NCI-H187 (cell line): ENCODE results near the gene PIP5K1B.

Experiments used
- DNase-seq, 2 experiments: peaks; one replicate each; lab custom pipeline; 2025; lab: John Stamatoyannopoulos, UW

Gene PIP5K1B

GRCh38 chr9:68914751-68915150, 209.7 kb downstream of the PIP5K1B start:
- no peak for DNase-seq

- DNase-seq, result no peak
Measured at GRCh38 chr9:68919661-68920060, 214.6 kb downstream of the PIP5K1B start.

DNA sequence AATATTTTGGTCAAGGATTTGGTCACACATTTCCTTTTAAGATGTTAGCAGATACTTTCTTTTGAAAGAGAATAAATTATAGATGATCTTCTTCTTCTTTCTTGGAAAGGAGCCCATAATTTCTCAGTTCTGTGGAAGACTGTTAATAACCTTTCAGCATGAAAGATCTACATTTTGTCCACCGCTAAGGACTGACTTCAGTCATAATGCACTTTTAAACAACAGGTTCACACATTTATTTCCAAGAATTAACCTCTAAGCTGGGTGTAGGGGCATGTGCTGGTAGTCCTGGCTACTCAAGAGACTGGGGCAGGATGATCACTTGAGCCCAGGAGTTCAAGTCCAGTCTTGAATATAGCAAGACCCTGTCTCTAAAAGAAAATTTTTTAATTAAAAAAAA, 215.9 kb downstream of the PIP5K1B start:
- DNase-seq, result no peak

GRCh38 chr9:68923480-68923879, 218.4 kb downstream of the PIP5K1B start:
- DNase-seq, result no peak

DNA sequence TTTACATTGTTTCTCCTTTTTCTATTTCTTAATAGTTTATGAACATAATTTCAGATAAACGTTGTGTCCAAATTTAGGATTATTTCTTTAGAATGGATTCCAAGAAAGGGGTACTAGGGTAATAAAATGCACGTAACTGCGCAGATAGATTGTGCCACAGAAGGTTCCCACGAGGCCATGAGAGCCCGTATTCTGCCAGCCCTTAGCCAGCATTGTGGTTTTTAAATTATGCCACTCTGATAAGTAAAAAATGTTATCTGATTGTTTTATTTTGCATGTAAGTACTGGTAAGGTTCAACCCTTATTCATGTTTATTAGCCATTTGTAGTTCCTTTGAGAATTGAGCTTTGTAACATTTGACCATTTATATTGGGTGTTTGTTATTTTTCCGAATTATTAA, 220.1 kb downstream of the PIP5K1B start:
- DNase-seq, result no peak

GRCh38 chr9:68927165-68927564, 222.1 kb downstream of the PIP5K1B start:
- DNase-seq, result no peak

DNA sequence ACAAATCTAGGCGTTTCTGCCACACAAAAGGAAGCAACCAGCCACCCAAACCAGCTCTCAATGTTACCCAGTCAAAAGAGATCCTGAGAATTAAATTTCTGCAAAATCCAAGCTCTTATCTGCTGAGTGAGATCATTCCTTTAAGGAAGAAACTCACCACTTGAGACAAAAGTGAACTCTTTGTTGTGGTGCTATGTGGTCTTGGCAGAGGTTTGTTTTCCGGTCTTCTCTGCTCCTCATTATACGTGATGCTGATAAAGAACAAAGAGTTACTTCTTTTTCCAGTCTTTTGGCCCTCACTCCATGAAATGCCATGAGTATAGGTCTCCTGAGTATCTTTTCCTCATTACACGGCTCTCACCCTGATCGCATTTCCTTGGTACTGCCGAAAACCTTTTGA, 226.8 kb downstream of the PIP5K1B start:
- DNase-seq, result no peak

GRCh38 chr9:68932458-68932857, 227.4 kb downstream of the PIP5K1B start:
- no peak for DNase-seq

- DNase-seq, result no peak
Measured at GRCh38 chr9:68933434-68934328, 228.6 kb downstream of the PIP5K1B start.

DNA sequence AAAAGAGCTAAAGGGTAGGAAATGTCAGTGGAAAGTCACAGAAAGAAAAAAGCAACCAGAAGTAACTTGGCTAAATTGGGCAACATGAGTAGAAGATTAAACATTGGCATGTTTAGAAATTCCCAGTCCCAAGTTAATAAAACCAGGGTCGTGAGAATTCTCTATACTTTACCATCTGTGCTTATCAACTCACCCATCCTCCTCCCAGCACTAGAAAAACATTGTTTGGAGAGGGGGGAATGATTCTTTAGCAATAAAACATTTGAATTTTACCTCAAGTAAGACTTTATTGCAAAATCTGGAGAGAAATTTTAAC, 229.2 kb downstream of the PIP5K1B start:
- DNase-seq, result no peak

- no peak for DNase-seq
Measured at GRCh38 chr9:68940573-68940972, 235.5 kb downstream of the PIP5K1B start.

GRCh38 chr9:68941780-68942459, 236.9 kb downstream of the PIP5K1B start:
- no peak for DNase-seq

DNA sequence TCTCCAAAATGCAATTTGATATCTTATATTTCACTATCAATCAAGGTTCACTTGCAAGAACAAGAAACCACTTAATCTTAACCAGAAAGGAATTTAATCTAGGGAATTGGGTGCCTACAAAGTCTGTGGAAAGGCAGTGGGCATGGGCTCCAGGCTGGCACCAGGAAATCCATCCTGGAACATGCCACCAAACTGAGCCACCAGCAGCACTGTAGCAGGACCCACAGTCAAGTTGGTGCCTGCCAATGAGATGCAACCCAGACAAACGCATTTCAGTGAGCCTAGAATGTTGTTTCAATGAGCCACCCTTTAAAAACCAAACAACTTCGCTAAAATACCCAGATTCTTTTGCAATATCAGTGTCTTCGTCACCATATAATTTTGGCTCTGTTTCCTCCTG, 237.8 kb downstream of the PIP5K1B start:
- DNase-seq, result no peak

DNA sequence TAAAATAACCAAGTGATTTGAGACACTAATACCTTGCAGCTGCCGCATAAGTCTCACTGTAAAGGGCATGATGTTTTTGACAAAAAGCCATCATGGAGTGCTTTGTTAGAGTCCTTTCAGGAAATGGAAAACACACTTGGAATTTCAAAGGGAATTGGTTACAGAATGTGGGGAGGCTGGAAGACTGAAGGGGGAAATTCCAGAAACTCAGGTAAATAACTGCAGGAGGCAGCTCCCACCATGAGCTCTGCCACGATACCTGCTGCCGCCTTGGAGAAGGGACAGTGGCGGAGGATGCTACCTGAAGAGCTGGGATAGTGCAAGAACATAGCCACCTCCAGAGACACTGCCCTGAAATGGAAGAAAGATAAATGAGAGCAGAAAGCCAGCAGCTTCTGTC, 242.0 kb downstream of the PIP5K1B start:
- no peak for DNase-seq

DNA sequence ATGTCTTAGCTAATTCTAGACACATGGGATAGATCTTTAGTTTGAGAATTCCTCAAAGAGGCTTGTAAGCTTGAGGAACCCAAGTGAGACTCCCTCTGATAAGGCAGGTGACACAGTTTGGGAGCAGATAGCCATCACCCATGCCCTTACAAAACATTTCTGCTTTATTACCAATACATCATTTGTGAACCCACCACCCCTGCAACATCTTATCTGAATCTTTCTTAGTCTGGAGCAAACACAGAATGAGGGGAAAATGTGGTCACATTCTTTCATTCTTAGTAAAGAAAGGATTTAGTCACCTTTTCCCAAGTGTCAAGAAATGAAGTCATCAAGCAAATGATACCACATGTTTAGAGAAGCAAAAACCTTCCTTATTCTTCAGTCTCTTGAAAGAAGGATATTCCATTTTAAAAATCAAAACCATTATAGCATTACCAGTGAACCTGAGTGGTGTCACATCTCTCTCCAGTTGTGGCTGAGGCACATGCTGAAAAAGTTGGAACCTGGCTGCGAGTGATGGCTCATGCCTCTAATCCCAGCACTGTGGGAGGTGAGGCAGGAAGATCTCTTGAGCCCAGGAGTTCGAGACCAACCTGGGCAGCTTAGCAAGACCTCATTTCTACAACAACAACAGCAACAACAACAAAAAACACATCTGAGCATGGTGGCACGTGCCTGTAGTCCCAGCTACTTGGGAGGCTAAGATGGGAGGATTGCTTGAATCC, 243.0 kb downstream of the PIP5K1B start:
- no peak for DNase-seq

GRCh38 chr9:68949271-68950000, 244.4 kb downstream of the PIP5K1B start:
- peak in 1 of 2 experiments; percentile 3 for DNase-seq

DNA sequence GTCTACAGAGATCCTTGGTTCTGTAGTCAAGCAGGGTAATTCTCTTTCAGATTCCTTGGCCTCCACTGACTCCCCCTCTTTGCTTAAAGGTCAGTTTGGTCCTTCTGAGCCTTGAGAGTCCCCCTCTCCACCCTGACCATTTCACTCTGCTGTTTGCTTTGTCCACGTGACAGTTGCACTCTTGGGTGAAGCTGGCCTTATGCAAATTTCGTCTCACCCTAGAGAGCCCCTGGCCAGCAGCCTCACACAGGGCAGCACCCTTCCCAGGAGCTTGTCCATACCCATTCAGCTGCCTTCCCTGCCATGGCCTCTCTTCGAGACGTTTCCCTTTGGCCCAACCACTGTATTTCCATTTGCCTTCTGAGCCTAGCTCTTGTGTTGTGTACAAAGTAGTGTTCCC, 245.1 kb downstream of the PIP5K1B start:
- no peak for DNase-seq

DNA sequence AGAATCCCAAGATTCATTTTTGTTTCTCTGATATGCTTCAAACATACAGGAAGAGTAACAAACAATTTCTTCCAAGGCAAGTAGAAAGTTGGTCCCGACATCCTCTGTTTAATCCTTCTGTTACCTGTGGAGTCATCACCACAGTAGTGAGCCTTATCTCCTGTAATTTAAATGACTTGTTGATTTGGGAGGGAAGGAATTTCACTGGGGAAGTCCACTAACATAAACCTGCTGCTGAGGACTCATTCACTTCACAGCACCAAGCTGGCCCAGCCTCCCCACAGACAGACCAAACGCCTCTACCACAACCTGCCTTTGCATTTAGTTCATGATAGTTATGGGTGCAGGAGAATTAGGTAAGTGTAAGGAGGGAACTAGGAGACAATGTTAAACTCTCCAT, 245.6 kb downstream of the PIP5K1B start:
- no peak for DNase-seq

GRCh38 chr9:68951879-68952659, 247.0 kb downstream of the PIP5K1B start:
- DNase-seq, result no peak

GRCh38 chr9:68953771-68954170, 248.7 kb downstream of the PIP5K1B start:
- DNase-seq, result no peak

DNA sequence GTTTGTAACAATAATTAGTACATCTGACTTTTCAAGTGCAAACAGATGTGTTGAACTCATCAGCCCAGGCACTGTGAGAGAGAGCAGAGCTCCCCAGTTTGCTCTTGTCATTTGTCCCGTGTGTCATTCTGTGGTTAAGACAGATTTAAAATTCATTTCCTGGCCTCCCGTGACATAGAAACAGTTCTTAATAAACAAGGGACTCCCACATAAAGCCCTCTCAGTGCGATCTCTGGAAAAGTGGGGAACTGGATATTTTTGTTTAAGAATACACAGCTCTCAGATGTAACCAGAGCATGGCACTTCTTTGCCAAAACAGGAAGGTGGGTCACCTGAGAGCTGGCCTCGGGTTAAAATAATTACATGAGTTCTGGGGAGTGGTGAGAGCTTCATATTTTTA, 250.3 kb downstream of the PIP5K1B start:
- DNase-seq, result no peak
